Mononuclear cell (primary cell): ENCODE results near the gene ZNF132. TPM values are rescaled to one million over a fixed set of nuclear protein-coding genes. Genes with fewer than 3 reads are reported as not detected.
"Not testable (repeated sequence)": the region's sequence is repeated elsewhere in the genome, so short reads cannot be mapped to it uniquely, and the experiment has no call there.

Source experiments
- H3K27me3 ChIP-seq: 2 replicates; pipeline ENCODE4 v1.6.0; 2011; ENCODE audit warnings: low read length, control low read depth; ENCODE audit not compliant: insufficient read depth
- H3K4me1 ChIP-seq: 2 replicates; pipeline ENCODE4 v1.5.1; 2011; ENCODE audit warnings: mild to moderate bottlenecking, low read length, control low read depth; ENCODE audit not compliant: insufficient read depth
- H3K4me3 ChIP-seq: 2 replicates; pipeline ENCODE4 v1.5.1; 2011; ENCODE audit warnings: mild to moderate bottlenecking, low read length, moderate library complexity
- H3K9me3 ChIP-seq: 2 replicates; pipeline ENCODE4 v1.5.1; 2011; ENCODE audit warnings: low read depth, mild to moderate bottlenecking, control low read depth, low read length
- total RNA-seq: library from RNA; depleted of rRNA; stranded (reverse); fragments of >200 nt; gene quantifications from one replicate; pipeline ENCODE4 v1.2.3, GENCODE V29; 2012

Gene ZNF132
- total RNA-seq, 1 donor, result 1.9 TPM

GRCh38 chr19:58450856-58451357 lies 11.0 kb upstream of the ZNF132 start:
- Histone ChIP-seq H3K9me3 (no peaks in the 10 kb centered on the region), H3K4me1 (peaks cover 6% of the 10 kb centered on the region), H3K4me3 (peak overlapping the region; percentile 71), H3K27me3 (peaks cover 3% of the 10 kb centered on the region)

- H3K9me3 ChIP-seq, H3K4me3 ChIP-seq, H3K27me3 ChIP-seq, H3K4me1 ChIP-seq: not testable (repeated sequence)
Observed at GRCh38 chr19:58449980-58450379, 10.0 kb upstream of the ZNF132 start.

GRCh38 chr19:58448860-58449259 lies 8.9 kb upstream of the ZNF132 start:
- H3K9me3 ChIP-seq, H3K27me3 ChIP-seq, H3K4me3 ChIP-seq, H3K4me1 ChIP-seq: not testable (repeated sequence)

- H3K27me3 ChIP-seq, H3K4me3 ChIP-seq, H3K9me3 ChIP-seq: not testable (repeated sequence)
- peaks cover 14% of the 10 kb centered on the region for H3K4me1 ChIP-seq
Observed at GRCh38 chr19:58442986-58443385, 3.0 kb upstream of the ZNF132 start.

- Histone ChIP-seq H3K4me3 (peak overlapping the region; percentile 42), H3K4me1 (peaks cover 14% of the 10 kb centered on the region)
Observed at GRCh38 chr19:58440556-58440955, 603 bp upstream of the ZNF132 start.

GRCh38 chr19:58434217-58434616 lies 5.7 kb downstream of the ZNF132 start:
- H3K4me1 ChIP-seq, result peaks cover 1% of the 10 kb centered on the region
- H3K4me3 ChIP-seq, result no peak overlapping the region
- H3K27me3 ChIP-seq, result no peaks in the 10 kb centered on the region
- peaks cover 58% of the 10 kb centered on the region for H3K9me3 ChIP-seq

More at GRCh38 chr19:58440556-58440955, 603 bp upstream of the ZNF132 start:
- Histone ChIP-seq H3K9me3 (peaks cover 4% of the 10 kb centered on the region), H3K27me3 (no peaks in the 10 kb centered on the region)

- H3K4me1 ChIP-seq, result no peaks in the 10 kb centered on the region
- no peaks in the 10 kb centered on the region for H3K27me3 ChIP-seq
- peaks cover 55% of the 10 kb centered on the region for H3K9me3 ChIP-seq
- H3K4me3 ChIP-seq, result no peak overlapping the region
Observed at GRCh38 chr19:58429745-58430144, 10.2 kb downstream of the ZNF132 start.

GRCh38 chr19:58428617-58429016 lies 11.3 kb downstream of the ZNF132 start:
- Histone ChIP-seq H3K4me1 (no peaks in the 10 kb centered on the region), H3K4me3 (no peak overlapping the region), H3K9me3 (peaks cover 43% of the 10 kb centered on the region), H3K27me3 (no peaks in the 10 kb centered on the region)

- Histone ChIP-seq H3K4me3 (no peak overlapping the region), H3K9me3 (no peaks in the 10 kb centered on the region), H3K27me3 (no peaks in the 10 kb centered on the region), H3K4me1 (no peaks in the 10 kb centered on the region)
Observed at GRCh38 chr19:58417071-58417470, 22.9 kb downstream of the ZNF132 start.

- no peaks in the 10 kb centered on the region for H3K4me1 ChIP-seq
- H3K9me3 ChIP-seq, result no peaks in the 10 kb centered on the region
- H3K4me3 ChIP-seq, result no peak overlapping the region
- no peaks in the 10 kb centered on the region for H3K27me3 ChIP-seq
Observed at GRCh38 chr19:58416604-58417003, 23.3 kb downstream of the ZNF132 start.

GRCh38 chr19:58409010-58409790 lies 30.8 kb downstream of the ZNF132 start:
- Histone ChIP-seq H3K4me3 (peak overlapping the region; percentile 76), H3K4me1 (peaks cover 22% of the 10 kb centered on the region), H3K9me3 (no peaks in the 10 kb centered on the region), H3K27me3 (no peaks in the 10 kb centered on the region)

- Histone ChIP-seq H3K4me1 (peaks cover 22% of the 10 kb centered on the region), H3K27me3 (no peaks in the 10 kb centered on the region), H3K4me3 (peak within 1 kb of the TSS; percentile 76), H3K9me3 (no peaks in the 10 kb centered on the region)
Observed at GRCh38 chr19:58408152-58409009, 31.6 kb downstream of the ZNF132 start, which contains the start of gene ZNF584. TSS of gene ZNF584 (plus strand) at chr19:58408649. CDS start at chr19:58409148, 499 bp downstream.

GRCh38 chr19:58407658-58408151 lies 32.2 kb downstream of the ZNF132 start:
- H3K4me3 ChIP-seq, result peak overlapping the region; percentile 76

GRCh38 chr19:58406818-58407657 lies 32.9 kb downstream of the ZNF132 start:
- no peaks in the 10 kb centered on the region for H3K9me3 ChIP-seq
- no peaks in the 10 kb centered on the region for H3K27me3 ChIP-seq
- H3K4me3 ChIP-seq, result no peak overlapping the region
- peaks cover 24% of the 10 kb centered on the region for H3K4me1 ChIP-seq

More at GRCh38 chr19:58407658-58408151, 32.2 kb downstream of the ZNF132 start:
- Histone ChIP-seq H3K27me3 (no peaks in the 10 kb centered on the region), H3K9me3 (no peaks in the 10 kb centered on the region), H3K4me1 (peaks cover 22% of the 10 kb centered on the region)
